WTC11 (cell line): ENCODE measurements around the gene NEK10. TPM values are rescaled to one million over a fixed set of nuclear protein-coding genes. Genes with fewer than 3 reads are reported as not detected.
A peak's percentile ranks its signal among the peaks of the same experiment; 100 is the strongest.

Source experiments
- ATAC-seq: fragments of 200-7000 bp; cut with Tn5 transposase; 2 replicates; pipeline ENCODE4 v1.10.0; 2021; ENCODE audit warnings: mild to moderate bottlenecking, moderate library complexity
- CTCF ChIA-PET: fragments of 300-600 bp; sonication (Branson Sonifier 250); formaldehyde crosslinking; loops from one replicate; lab custom pipeline; 2021; ENCODE audit warnings: antibody characterized with exemption; lab: Charles Lee
- POLR2A ChIA-PET: fragments of 350-600 bp; sonication (Branson Sonifier 250); formaldehyde crosslinking; loops from one replicate; lab custom pipeline; 2021; ENCODE audit warnings: antibody characterized with exemption; lab: Charles Lee
- DNase-seq: peaks from one replicate; pipeline ENCODE4 v3.0.0; 2021; ENCODE audit warnings: low spot score
- H3K27ac Mint-ChIP-seq: 2 replicates; pipeline ENCODE4 v1.8.0; 2021; ENCODE audit warnings: mixed read lengths
- H3K27me3 Mint-ChIP-seq: 2 replicates; pipeline ENCODE4 v1.8.0; 2021; ENCODE audit warnings: low read depth, mild to moderate bottlenecking, moderate library complexity, mixed read lengths
- H3K36me3 Mint-ChIP-seq: 2 replicates; pipeline ENCODE4 v1.8.0; 2021; ENCODE audit warnings: mixed read lengths
- H3K4me1 Mint-ChIP-seq: 2 replicates; pipeline ENCODE4 v1.8.0; 2022; ENCODE audit warnings: mixed read lengths
- H3K4me3 Mint-ChIP-seq: 2 replicates; pipeline ENCODE4 v1.8.0; 2021; ENCODE audit warnings: mild to moderate bottlenecking, moderate library complexity, mixed read lengths
- H3K9me3 Mint-ChIP-seq: 2 replicates; pipeline ENCODE4 v1.8.0; 2021; ENCODE audit warnings: mixed read lengths
- CTCF ChIP-seq: fragments of 200-600 bp; IDR thresholded peaks from 2 replicates; pipeline ENCODE4 v1.8.0; 2022; ENCODE audit warnings: antibody characterized with exemption
- FOXP1 ChIP-seq: sonication (generic); formaldehyde crosslinking; IDR thresholded peaks from 2 replicates; pipeline ENCODE4 v1.8.0; 2022; ENCODE audit warnings: missing genetic modification reagents, mild to moderate bottlenecking, moderate library complexity, borderline replicate concordance
- IRF2 ChIP-seq: sonication (generic); formaldehyde crosslinking; IDR thresholded peaks from 2 replicates; pipeline ENCODE4 v1.8.0; 2022; ENCODE audit warnings: low read depth, missing genetic modification reagents, borderline replicate concordance
- JAZF1 ChIP-seq: fragments of 250-450 bp; sonication (Bioruptor Pico); IDR thresholded peaks from 2 replicates; pipeline ENCODE4 v1.9.0; 2021; ENCODE audit warnings: moderate library complexity, mild to moderate bottlenecking, inconsistent platforms
- NFATC4 ChIP-seq: fragments of 250-450 bp; sonication (Bioruptor Pico); IDR thresholded peaks from 2 replicates; pipeline ENCODE4 v1.9.0; 2021; ENCODE audit warnings: mild to moderate bottlenecking
- NR2C2 ChIP-seq: sonication (generic); formaldehyde crosslinking; IDR thresholded peaks from 2 replicates; pipeline ENCODE4 v1.8.0; 2022; ENCODE audit warnings: mild to moderate bottlenecking, missing genetic modification reagents
- NR3C1 ChIP-seq: sonication (generic); formaldehyde crosslinking; conservative IDR thresholded peaks from 2 replicates; pipeline ENCODE4 v1.8.1; 2023; ENCODE audit warnings: low read depth, mild to moderate bottlenecking, missing genetic modification reagents
- SMAD4 ChIP-seq: sonication (generic); formaldehyde crosslinking; IDR thresholded peaks from 2 replicates; pipeline ENCODE4 v1.8.0; 2022; ENCODE audit warnings: mild to moderate bottlenecking, missing genetic modification reagents
- SP1 ChIP-seq: sonication (generic); formaldehyde crosslinking; conservative IDR thresholded peaks from 2 replicates; pipeline ENCODE4 v1.8.1; 2022; ENCODE audit warnings: missing genetic modification reagents
- TEAD1 ChIP-seq: sonication (generic); formaldehyde crosslinking; IDR thresholded peaks from 2 replicates; pipeline ENCODE4 v1.8.0; 2022; ENCODE audit warnings: mild to moderate bottlenecking, missing genetic modification reagents
- TEAD4 ChIP-seq: sonication (generic); formaldehyde crosslinking; IDR thresholded peaks from 2 replicates; pipeline ENCODE4 v1.8.0; 2022; ENCODE audit warnings: mild to moderate bottlenecking, missing genetic modification reagents
- ZNF138 ChIP-seq: sonication (generic); formaldehyde crosslinking; conservative IDR thresholded peaks from 2 replicates; pipeline ENCODE4 v1.8.1; 2022; ENCODE audit warnings: mild to moderate bottlenecking, moderate library complexity, missing genetic modification reagents
- ZNF263 ChIP-seq: sonication (generic); formaldehyde crosslinking; IDR thresholded peaks from 2 replicates; pipeline ENCODE4 v1.8.1; 2022; ENCODE audit warnings: low read depth, mild to moderate bottlenecking, moderate library complexity, missing genetic modification reagents
- ZNF317 ChIP-seq: sonication (generic); formaldehyde crosslinking; IDR thresholded peaks from 2 replicates; pipeline ENCODE4 v1.8.1; 2023; ENCODE audit warnings: low read depth, mild to moderate bottlenecking, moderate library complexity, missing genetic modification reagents, borderline replicate concordance
- ZNF416 ChIP-seq: fragments of 250-450 bp; sonication (Bioruptor Pico); IDR thresholded peaks from 2 replicates; pipeline ENCODE4 v1.9.0; 2021; ENCODE audit warnings: mild to moderate bottlenecking, inconsistent platforms
- total RNA-seq: library from RNA; stranded (reverse); gene quantifications from 3 replicates; pipeline ENCODE4 v1.2.3, GENCODE V29; 2021
- TF ChIP-seq, protein P1 (sequence below): sonication (generic); formaldehyde crosslinking; IDR thresholded peaks from 2 replicates; pipeline ENCODE4 v1.8.0; 2022; ENCODE audit warnings: missing genetic modification reagents
- TF ChIP-seq, protein P2 (sequence below): sonication (generic); formaldehyde crosslinking; IDR thresholded peaks from 2 replicates; pipeline ENCODE4 v1.8.0; 2022; ENCODE audit warnings: mild to moderate bottlenecking, missing genetic modification reagents
- TF ChIP-seq, protein P3 (sequence below): sonication (generic); formaldehyde crosslinking; IDR thresholded peaks from 2 replicates; pipeline ENCODE4 v1.8.1; 2023; ENCODE audit warnings: mild to moderate bottlenecking, missing genetic modification reagents, moderate library complexity
- TF ChIP-seq, protein P4 (sequence below): sonication (generic); formaldehyde crosslinking; IDR thresholded peaks from 2 replicates; pipeline ENCODE4 v1.8.0; 2023; ENCODE audit warnings: missing genetic modification reagents
- TF ChIP-seq, protein P5 (sequence below): sonication (generic); formaldehyde crosslinking; IDR thresholded peaks from 2 replicates; pipeline ENCODE4 v1.8.0; 2022; ENCODE audit warnings: mild to moderate bottlenecking, missing genetic modification reagents

NEK10 gene
- total RNA-seq, 1 experiment from 2014 or later: 0.37 TPM

GRCh38 chr3:27184261-27184660 lies 184.9 kb downstream of the NEK10 start (continued):
- TF ChIP-seq CTCF (no peak), FOXP1 (CRISPR knock-in tag) (no peak), ZNF416 (CRISPR knock-in tag) (no peak)

DNA sequence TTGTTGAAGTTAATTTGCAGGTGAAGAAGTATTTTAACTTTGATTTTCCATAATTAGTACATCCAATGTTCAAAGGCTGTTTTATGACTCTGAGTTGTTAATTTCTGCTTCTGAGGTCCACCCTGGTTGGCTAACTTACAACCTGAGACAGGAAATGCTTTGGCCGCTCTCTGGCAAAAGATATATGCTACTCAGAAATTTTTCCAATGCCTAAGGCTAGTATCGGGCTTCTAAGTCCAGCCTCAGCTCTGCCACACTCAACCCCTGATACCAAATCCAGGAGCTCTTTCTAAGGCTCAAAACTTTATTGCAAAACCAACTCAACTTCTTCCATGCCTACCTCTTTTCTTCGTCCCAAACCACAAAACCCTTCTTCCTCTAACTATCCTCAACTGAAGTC lies 192.9 kb downstream of the NEK10 start:
- CTCF ChIA-PET: no interaction called here
- H3K4me3 Mint-ChIP-seq: no peak overlapping the region
- no peak for DNase-seq
- TF ChIP-seq SMAD4 (no peak), ZNF263 (CRISPR knock-in tag) (no peak), TEAD4 (no peak), IRF2 (CRISPR knock-in tag) (no peak)
- TF ChIP-seq, protein P1, sequence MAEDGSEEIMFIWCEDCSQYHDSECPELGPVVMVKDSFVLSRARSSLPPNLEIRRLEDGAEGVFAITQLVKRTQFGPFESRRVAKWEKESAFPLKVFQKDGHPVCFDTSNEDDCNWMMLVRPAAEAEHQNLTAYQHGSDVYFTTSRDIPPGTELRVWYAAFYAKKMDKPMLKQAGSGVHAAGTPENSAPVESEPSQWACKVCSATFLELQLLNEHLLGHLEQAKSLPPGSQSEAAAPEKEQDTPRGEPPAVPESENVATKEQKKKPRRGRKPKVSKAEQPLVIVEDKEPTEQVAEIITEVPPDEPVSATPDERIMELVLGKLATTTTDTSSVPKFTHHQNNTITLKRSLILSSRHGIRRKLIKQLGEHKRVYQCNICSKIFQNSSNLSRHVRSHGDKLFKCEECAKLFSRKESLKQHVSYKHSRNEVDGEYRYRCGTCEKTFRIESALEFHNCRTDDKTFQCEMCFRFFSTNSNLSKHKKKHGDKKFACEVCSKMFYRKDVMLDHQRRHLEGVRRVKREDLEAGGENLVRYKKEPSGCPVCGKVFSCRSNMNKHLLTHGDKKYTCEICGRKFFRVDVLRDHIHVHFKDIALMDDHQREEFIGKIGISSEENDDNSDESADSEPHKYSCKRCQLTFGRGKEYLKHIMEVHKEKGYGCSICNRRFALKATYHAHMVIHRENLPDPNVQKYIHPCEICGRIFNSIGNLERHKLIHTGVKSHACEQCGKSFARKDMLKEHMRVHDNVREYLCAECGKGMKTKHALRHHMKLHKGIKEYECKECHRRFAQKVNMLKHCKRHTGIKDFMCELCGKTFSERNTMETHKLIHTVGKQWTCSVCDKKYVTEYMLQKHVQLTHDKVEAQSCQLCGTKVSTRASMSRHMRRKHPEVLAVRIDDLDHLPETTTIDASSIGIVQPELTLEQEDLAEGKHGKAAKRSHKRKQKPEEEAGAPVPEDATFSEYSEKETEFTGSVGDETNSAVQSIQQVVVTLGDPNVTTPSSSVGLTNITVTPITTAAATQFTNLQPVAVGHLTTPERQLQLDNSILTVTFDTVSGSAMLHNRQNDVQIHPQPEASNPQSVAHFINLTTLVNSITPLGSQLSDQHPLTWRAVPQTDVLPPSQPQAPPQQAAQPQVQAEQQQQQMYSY (CRISPR knock-in tag): no peak
- TF ChIP-seq, protein P2, sequence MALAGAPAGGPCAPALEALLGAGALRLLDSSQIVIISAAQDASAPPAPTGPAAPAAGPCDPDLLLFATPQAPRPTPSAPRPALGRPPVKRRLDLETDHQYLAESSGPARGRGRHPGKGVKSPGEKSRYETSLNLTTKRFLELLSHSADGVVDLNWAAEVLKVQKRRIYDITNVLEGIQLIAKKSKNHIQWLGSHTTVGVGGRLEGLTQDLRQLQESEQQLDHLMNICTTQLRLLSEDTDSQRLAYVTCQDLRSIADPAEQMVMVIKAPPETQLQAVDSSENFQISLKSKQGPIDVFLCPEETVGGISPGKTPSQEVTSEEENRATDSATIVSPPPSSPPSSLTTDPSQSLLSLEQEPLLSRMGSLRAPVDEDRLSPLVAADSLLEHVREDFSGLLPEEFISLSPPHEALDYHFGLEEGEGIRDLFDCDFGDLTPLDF: no peak
- TF ChIP-seq, all 79 proteins: peak for 0
- Mint-ChIP-seq H3K4me1 (no peaks in the 10 kb centered on the region), H3K27me3 (no peaks in the 10 kb centered on the region), H3K27ac (no peak overlapping the region), H3K9me3 (0 out of 2 replicates have a peak, but pooled peaks cover 5% of the 10 kb centered on the region), H3K36me3 (no peaks in the 10 kb centered on the region)
- no peak for ATAC-seq
- POLR2A ChIA-PET: no interaction called here

DNA sequence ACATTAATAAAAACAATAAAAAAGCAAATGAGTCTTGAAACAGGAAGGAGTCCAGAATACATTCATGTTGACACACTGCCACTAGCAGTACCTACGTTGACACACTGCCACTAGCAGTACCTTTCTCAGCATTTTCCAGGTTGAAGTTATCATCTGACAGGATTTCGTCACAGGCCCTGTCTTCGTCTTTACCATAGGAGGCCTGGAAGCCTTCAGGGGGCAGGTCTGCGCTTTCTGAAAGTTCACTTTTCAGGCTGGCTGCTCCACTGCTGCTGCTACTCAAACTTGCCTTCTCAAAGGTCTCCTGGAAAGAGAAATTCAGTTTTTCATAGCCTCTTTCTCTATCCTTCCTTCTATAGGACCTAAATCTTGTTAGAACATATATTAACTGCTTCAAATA lies 194.7 kb downstream of the NEK10 start:
- DNase-seq: peak; percentile 16
- Mint-ChIP-seq H3K36me3 (no peaks in the 10 kb centered on the region), H3K4me3 (no peak overlapping the region)
- ChIA-PET CTCF (no interaction called here), POLR2A (no interaction called here)
- TF ChIP-seq NFATC4 (CRISPR knock-in tag) (no peak), ZNF138 (CRISPR knock-in tag) (no peak), NR3C1 (CRISPR knock-in tag) (no peak), SP1 (CRISPR knock-in tag) (no peak), NR2C2 (CRISPR knock-in tag) (no peak), TEAD1 (CRISPR knock-in tag) (no peak), JAZF1 (no peak), ZNF317 (no peak)
- TF ChIP-seq, protein P1 (CRISPR knock-in tag): no peak
- TF ChIP-seq, protein P3, sequence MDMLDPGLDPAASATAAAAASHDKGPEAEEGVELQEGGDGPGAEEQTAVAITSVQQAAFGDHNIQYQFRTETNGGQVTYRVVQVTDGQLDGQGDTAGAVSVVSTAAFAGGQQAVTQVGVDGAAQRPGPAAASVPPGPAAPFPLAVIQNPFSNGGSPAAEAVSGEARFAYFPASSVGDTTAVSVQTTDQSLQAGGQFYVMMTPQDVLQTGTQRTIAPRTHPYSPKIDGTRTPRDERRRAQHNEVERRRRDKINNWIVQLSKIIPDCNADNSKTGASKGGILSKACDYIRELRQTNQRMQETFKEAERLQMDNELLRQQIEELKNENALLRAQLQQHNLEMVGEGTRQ: no peak
- TF ChIP-seq, protein P2: no peak
- TF ChIP-seq, protein P4, sequence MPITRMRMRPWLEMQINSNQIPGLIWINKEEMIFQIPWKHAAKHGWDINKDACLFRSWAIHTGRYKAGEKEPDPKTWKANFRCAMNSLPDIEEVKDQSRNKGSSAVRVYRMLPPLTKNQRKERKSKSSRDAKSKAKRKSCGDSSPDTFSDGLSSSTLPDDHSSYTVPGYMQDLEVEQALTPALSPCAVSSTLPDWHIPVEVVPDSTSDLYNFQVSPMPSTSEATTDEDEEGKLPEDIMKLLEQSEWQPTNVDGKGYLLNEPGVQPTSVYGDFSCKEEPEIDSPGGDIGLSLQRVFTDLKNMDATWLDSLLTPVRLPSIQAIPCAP (CRISPR knock-in tag): no peak
- TF ChIP-seq, protein P5, sequence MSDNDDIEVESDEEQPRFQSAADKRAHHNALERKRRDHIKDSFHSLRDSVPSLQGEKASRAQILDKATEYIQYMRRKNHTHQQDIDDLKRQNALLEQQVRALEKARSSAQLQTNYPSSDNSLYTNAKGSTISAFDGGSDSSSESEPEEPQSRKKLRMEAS (CRISPR knock-in tag): no peak
- TF ChIP-seq, all 79 proteins: peak for 0
- ATAC-seq: peak; percentile 50
- no peaks in the 10 kb centered on the region for H3K27me3 Mint-ChIP-seq
- H3K9me3 Mint-ChIP-seq: 0 out of 2 replicates have a peak, but pooled peaks cover 5% of the 10 kb centered on the region
- no peak overlapping the region for H3K27ac Mint-ChIP-seq
- no peaks in the 10 kb centered on the region for H3K4me1 Mint-ChIP-seq
